HUES6 (cell line): Measurements from ENCODE around the gene YTHDF1.

Experiments
- H3K27ac ChIP-seq: 2 replicates; pipeline ENCODE4 v1.7.0; 2013; ENCODE audit warnings: low read depth, mild to moderate bottlenecking, low read length, inconsistent platforms
- H3K27me3 ChIP-seq: 2 replicates; pipeline ENCODE4 v1.6.1; 2013; ENCODE audit warnings: low read length; ENCODE audit not compliant: control insufficient read depth, insufficient read depth
- H3K36me3 ChIP-seq: 2 replicates; pipeline ENCODE4 v1.6.1; 2013; ENCODE audit warnings: low read length; ENCODE audit not compliant: control insufficient read depth, insufficient read depth
- H3K4me1 ChIP-seq: 2 replicates; pipeline ENCODE4 v1.6.1; 2013; ENCODE audit warnings: low read length; ENCODE audit not compliant: control insufficient read depth, insufficient read depth
- H3K4me3 ChIP-seq: 2 replicates; pipeline ENCODE4 v1.5.1; 2013; ENCODE audit warnings: low read depth, low read length
- H3K9ac ChIP-seq: one replicate; pipeline ENCODE4 v1.6.1; 2013; ENCODE audit warnings: mild to moderate bottlenecking, low read length
- H3K9me3 ChIP-seq: 2 replicates; pipeline ENCODE4 v1.6.1; 2013; ENCODE audit warnings: low read depth, low read length; ENCODE audit not compliant: control insufficient read depth, insufficient read depth

YTHDF1 gene

DNA sequence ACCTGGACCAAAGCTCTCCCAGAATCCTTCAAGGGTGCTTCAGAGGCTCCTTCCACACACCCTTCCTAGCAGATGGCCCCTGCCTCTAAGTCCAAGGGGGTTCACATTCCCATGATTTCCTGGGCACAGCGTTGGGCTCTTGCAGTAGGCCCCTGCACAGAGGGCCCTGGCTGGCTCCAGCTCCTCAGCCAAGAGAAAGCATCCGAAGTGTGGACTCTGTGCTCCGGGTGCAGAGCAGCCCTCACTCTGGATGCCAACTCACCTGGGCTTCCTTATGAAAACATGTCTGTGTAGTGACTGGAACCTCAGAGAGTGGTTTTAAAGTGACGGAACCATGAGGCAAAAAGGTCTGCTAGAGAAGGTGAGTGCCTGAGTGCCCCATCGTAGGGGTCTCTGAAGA lies 11.6 kb downstream of the YTHDF1 start:
- H3K9me3 ChIP-seq = no peaks in the 10 kb centered on the region
- H3K36me3 ChIP-seq = peaks cover 86% of the 10 kb centered on the region
- no peak overlapping the region for H3K4me3 ChIP-seq
- no peak overlapping the region for H3K27ac ChIP-seq
- no peaks in the 10 kb centered on the region for H3K27me3 ChIP-seq
- no peaks in the 10 kb centered on the region for H3K4me1 ChIP-seq
- H3K9ac ChIP-seq = no peak overlapping the region

DNA sequence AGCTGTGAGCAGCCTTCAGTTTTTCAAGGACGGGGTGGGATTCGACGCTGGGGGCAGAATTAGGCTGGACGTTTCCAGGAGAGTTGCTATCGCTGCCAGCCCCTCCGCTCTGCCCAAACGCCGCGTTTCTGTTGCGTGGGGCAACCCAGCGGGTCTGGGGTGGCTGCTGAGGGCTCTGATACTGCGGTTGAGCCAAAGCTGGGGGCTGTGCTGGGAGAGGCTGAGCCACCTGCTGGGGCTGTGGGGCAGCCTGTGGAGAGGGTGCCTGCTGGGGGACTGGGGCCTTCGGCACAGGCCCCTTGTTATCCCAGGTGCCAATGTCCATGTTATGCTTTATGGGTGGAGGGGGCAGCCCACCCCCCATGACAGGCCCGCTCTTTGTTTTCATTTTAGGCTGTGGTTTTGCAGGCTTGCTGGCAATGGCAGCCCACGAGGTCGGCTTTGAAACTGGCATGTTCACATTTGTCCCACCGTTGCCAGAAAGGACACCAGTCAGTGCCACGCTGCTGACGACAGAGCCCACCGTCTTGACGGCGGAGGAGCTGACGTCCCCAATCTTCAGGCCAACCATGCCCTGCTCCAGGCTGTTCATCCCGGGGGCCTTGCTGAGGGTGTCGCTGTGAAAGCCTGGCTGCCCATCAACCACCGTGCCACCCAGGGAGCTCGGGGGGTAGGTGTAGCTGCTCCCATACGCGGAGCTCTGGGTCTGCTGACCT lies 13.0 kb downstream of the YTHDF1 start:
- no peaks in the 10 kb centered on the region for H3K9me3 ChIP-seq
- no peaks in the 10 kb centered on the region for H3K4me1 ChIP-seq
- no peak overlapping the region for H3K27ac ChIP-seq
- no peaks in the 10 kb centered on the region for H3K27me3 ChIP-seq
- no peak overlapping the region for H3K9ac ChIP-seq
- peaks cover 73% of the 10 kb centered on the region for H3K36me3 ChIP-seq
- H3K4me3 ChIP-seq = no peak overlapping the region

DNA sequence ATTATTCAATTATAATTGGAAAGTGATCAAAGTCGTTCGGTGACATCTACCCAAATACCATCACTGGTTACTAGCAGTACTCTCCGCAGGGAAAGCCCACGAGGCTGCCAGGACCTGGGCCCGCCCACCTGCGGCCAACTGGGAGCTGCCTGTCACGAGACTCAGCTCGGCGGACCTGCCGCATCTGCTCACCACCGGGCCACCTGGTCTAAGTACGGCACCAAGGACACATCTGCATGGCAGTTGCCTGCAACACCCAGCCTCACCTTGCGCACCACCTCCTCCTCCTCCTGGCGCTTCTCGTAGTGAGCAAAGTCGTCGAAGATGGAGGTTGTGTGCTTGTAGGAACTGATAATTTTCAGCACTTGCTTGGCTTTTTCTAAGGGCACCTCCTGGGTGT lies 13.9 kb downstream of the YTHDF1 start:
- Histone ChIP-seq H3K36me3 (peaks cover 74% of the 10 kb centered on the region), H3K4me1 (no peaks in the 10 kb centered on the region; the same call in 1 of the 2 replicates), H3K9ac (no peak overlapping the region), H3K27ac (no peak overlapping the region), H3K9me3 (no peaks in the 10 kb centered on the region), H3K4me3 (no peak overlapping the region), H3K27me3 (no peaks in the 10 kb centered on the region)

- H3K9ac ChIP-seq = no peak overlapping the region
- no peak overlapping the region for H3K4me3 ChIP-seq
- no peaks in the 10 kb centered on the region for H3K9me3 ChIP-seq
Measured at GRCh38 chr20:63198606-63199005, 17.3 kb downstream of the YTHDF1 start.

GRCh38 chr20:63196768-63197470 lies 19.0 kb downstream of the YTHDF1 start:
- no peaks in the 10 kb centered on the region for H3K9me3 ChIP-seq
- no peak overlapping the region for H3K27ac ChIP-seq
- no peaks in the 10 kb centered on the region; the same call in 1 of the 2 replicates for H3K4me1 ChIP-seq
- H3K4me3 ChIP-seq = no peak overlapping the region
- no peaks in the 10 kb centered on the region for H3K27me3 ChIP-seq
- peaks cover 49% of the 10 kb centered on the region for H3K36me3 ChIP-seq
- no peak overlapping the region for H3K9ac ChIP-seq

More at GRCh38 chr20:63198606-63199005, 17.3 kb downstream of the YTHDF1 start:
- Histone ChIP-seq H3K36me3 (peaks cover 66% of the 10 kb centered on the region), H3K4me1 (no peaks in the 10 kb centered on the region; the same call in 1 of the 2 replicates), H3K27me3 (no peaks in the 10 kb centered on the region), H3K27ac (no peak overlapping the region)

DNA sequence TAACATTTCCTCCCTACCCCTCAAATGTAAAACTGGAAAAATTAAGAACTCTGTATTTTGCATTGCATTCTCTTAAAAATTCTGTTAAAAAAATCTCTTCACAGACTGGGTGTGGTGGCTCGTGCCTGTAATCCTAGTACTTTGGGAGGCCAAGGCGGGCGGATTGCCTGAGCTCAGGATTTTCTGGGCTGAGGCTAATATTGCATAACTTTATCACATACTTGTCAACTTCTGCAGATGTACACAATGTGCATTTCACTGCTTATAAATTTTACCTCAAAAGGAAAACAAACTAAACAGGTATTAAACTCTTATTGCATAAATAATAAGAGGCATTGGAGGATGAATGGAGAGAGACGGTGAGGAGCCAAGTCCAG lies 21.1 kb downstream of the YTHDF1 start:
- H3K27ac ChIP-seq = no peak overlapping the region
- H3K27me3 ChIP-seq = no peaks in the 10 kb centered on the region
- H3K4me1 ChIP-seq = no peaks in the 10 kb centered on the region; the same call in 1 of the 2 replicates
- peaks cover 34% of the 10 kb centered on the region for H3K36me3 ChIP-seq
- H3K4me3 ChIP-seq = no peak overlapping the region
- H3K9me3 ChIP-seq = no peaks in the 10 kb centered on the region
- H3K9ac ChIP-seq = no peak overlapping the region

- no peak overlapping the region for H3K9ac ChIP-seq
- no peaks in the 10 kb centered on the region for H3K9me3 ChIP-seq
- H3K36me3 ChIP-seq = peaks cover 30% of the 10 kb centered on the region
- no peak overlapping the region for H3K27ac ChIP-seq
- H3K4me1 ChIP-seq = no peaks in the 10 kb centered on the region; the same call in 1 of the 2 replicates
- no peak overlapping the region for H3K4me3 ChIP-seq
- no peaks in the 10 kb centered on the region for H3K27me3 ChIP-seq
Measured at GRCh38 chr20:63194007-63194796, 21.7 kb downstream of the YTHDF1 start.

DNA sequence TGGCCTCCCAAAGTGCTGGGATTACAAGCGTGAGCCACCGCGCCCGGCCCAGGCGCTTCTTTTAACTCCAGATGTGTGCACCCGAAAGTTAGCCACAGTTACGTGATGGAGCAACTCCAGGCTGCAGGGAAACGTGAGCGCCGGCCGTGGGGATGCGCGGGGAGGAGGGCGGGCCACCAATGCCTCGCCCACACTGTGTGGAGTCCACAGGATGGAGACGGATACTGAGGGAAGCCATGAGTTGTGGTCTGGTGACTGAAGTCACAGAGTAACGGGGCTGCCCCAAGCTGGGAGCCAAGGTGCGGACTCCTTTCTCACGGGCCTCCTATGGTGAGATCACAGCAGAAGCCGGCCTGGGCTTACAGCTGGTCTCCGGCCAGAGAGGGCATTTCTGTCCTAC lies 23.2 kb downstream of the YTHDF1 start:
- Histone ChIP-seq H3K9me3 (no peaks in the 10 kb centered on the region), H3K27ac (no peak overlapping the region), H3K36me3 (peaks cover 30% of the 10 kb centered on the region), H3K9ac (no peak overlapping the region), H3K27me3 (no peaks in the 10 kb centered on the region), H3K4me1 (no peaks in the 10 kb centered on the region; the same call in 1 of the 2 replicates), H3K4me3 (no peak overlapping the region)

GRCh38 chr20:63191400-63191799 lies 24.5 kb downstream of the YTHDF1 start:
- H3K4me1 ChIP-seq = no peaks in the 10 kb centered on the region
- peaks cover 16% of the 10 kb centered on the region for H3K36me3 ChIP-seq
- H3K9me3 ChIP-seq = no peaks in the 10 kb centered on the region
- no peak overlapping the region for H3K9ac ChIP-seq
- H3K27ac ChIP-seq = no peak overlapping the region
- no peak overlapping the region for H3K4me3 ChIP-seq
- no peaks in the 10 kb centered on the region for H3K27me3 ChIP-seq

DNA sequence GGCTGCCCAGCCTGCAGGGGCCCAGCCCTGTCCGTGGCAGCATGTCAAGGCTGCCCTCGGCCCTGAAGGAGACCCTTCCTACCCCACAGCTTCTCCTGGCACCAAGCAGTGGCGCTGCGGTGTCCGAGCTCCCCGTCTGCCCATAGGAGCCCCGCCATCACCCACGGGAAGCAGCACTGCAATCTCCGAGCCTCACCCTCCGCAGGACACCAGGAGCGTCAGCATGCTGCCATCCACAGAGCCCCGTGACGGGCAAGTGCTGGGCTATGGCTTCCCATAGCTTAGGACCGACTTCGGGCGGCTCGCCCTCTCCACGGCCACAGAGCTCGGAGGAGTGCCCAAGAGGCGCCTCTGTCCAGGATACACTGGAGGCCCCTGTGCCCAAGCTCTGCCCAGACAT lies 25.1 kb downstream of the YTHDF1 start:
- H3K9ac ChIP-seq = no peak overlapping the region
- H3K4me3 ChIP-seq = no peak overlapping the region
- H3K27ac ChIP-seq = no peak overlapping the region
- H3K9me3 ChIP-seq = peaks cover 3% of the 10 kb centered on the region; the same call in 1 of the 2 replicates
- H3K27me3 ChIP-seq = no peaks in the 10 kb centered on the region
- H3K36me3 ChIP-seq = peaks cover 11% of the 10 kb centered on the region
- no peaks in the 10 kb centered on the region for H3K4me1 ChIP-seq
